Smooth muscle cell (in vitro differentiated cells): ENCODE results near the gene LCE2B. TPM values are rescaled to one million over a fixed set of nuclear protein-coding genes. Genes with fewer than 3 reads are reported as not detected.
"Not testable (repeated sequence)": the region's sequence is repeated elsewhere in the genome, so short reads cannot be mapped to it uniquely, and the experiment has no call there.

ENCODE experiments used
- DNase-seq: peaks from one replicate; lab custom pipeline; 2025; ENCODE audit not compliant: unreplicated experiment; lab: John Stamatoyannopoulos, UW
- H2AFZ ChIP-seq: fragments of 200-600 bp; sonication (generic); 2 replicates; pipeline ENCODE4 v1.6.0; 2016; ENCODE audit warnings: antibody characterized with exemption, low read depth, mild to moderate bottlenecking
- H3F3A ChIP-seq: fragments of 200-600 bp; sonication (generic); 2 replicates; pipeline ENCODE4 v1.6.0; 2017; ENCODE audit warnings: antibody characterized with exemption, low read depth
- H3K27ac ChIP-seq: fragments of 200-600 bp; sonication (generic); 2 replicates; pipeline ENCODE4 v1.5.1; 2016; ENCODE audit warnings: low read depth, mild to moderate bottlenecking
- H3K27me3 ChIP-seq: fragments of 200-600 bp; sonication (generic); 2 replicates; pipeline ENCODE4 v1.6.1; 2016; ENCODE audit warnings: low read depth, mild to moderate bottlenecking
- H3K36me3 ChIP-seq: fragments of 200-600 bp; sonication (generic); 2 replicates; pipeline ENCODE4 v1.5.1; 2016; ENCODE audit warnings: low read depth
- H3K4me1 ChIP-seq: fragments of 200-600 bp; sonication (generic); 2 replicates; pipeline ENCODE4 v1.5.1; 2016; ENCODE audit warnings: low read depth
- H3K4me2 ChIP-seq: fragments of 200-600 bp; sonication (generic); 2 replicates; pipeline ENCODE4 v1.6.0; 2016; ENCODE audit warnings: mild to moderate bottlenecking
- H3K4me3 ChIP-seq: fragments of 200-600 bp; sonication (generic); 2 replicates; pipeline ENCODE4 v1.5.1; 2016; ENCODE audit warnings: mild to moderate bottlenecking
- H3K79me2 ChIP-seq: fragments of 200-600 bp; sonication (generic); 2 replicates; pipeline ENCODE4 v1.6.0; 2016; ENCODE audit warnings: low read depth, mild to moderate bottlenecking
- H3K9ac ChIP-seq: fragments of 200-600 bp; sonication (generic); 2 replicates; pipeline ENCODE4 v1.6.0; 2016; ENCODE audit warnings: low read depth
- H3K9me3 ChIP-seq: fragments of 200-600 bp; sonication (generic); replicated peaks from 2 replicates; pipeline ENCODE4 v1.5.1; 2016; ENCODE audit warnings: low read depth
- H4K20me1 ChIP-seq: fragments of 200-600 bp; sonication (generic); 2 replicates; pipeline ENCODE4 v1.6.0; 2016; ENCODE audit warnings: low read depth
- CTCF ChIP-seq: fragments of 200-600 bp; sonication (generic); IDR thresholded peaks from 2 replicates; pipeline ENCODE4 v1.5.1; 2017; ENCODE audit warnings: borderline replicate concordance, mild to moderate bottlenecking, antibody characterized with exemption; ENCODE audit not compliant: insufficient read depth, poor library complexity, severe bottlenecking
- WGBS: methylation state at CpG from one replicate; pipeline ENCODE4 v1.1.7; 2016; ENCODE audit warnings: low lambda C conversion rate; 5-methylcytosine and 5-hydroxymethylcytosine counted together
- polyA plus RNA-seq: library from polyadenylated mRNA; unstranded; fragments of >200 nt; fragmentation: Nextera tagmentation; extraction: Ambion mirVana; gene quantifications from 2 replicates; pipeline ENCODE4 v1.2.1, GENCODE V29; 2016
- total RNA-seq: library from RNA; depleted of rRNA; stranded (reverse); fragments of >200 nt; gene quantifications from 2 replicates; pipeline ENCODE4 v1.2.3, GENCODE V29; 2014

The LCE2B gene
- total RNA-seq (not detected in 2 replicates), polyA plus RNA-seq (not detected in 2 replicates)

DNA sequence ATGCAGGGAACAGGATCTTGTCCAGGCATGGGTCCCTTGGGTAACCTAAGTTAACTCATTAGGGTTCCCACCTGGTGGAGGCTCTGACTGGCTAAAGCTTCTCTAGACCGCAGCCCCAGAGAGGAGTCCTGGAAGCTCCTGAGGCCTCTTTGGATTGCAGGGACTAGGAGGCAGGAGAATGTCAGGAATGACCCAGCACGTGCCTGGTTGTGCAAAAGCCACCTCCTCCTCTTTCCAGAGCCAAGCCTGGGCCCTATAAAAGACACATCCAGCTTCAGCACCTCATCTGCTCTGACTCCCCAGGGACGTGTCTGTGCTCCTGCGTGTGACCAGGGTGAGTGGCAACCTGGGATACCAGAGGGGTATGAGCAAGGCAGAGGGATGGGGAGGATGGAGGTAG, at the start of gene LCE2B:
LCE2B (plus strand) TSS at position 301 of the 400 bp plus-strand sequence. CDS start 721 bp downstream, outside the sequence.
- not testable (repeated sequence) for H3K4me3 ChIP-seq, H3K79me2 ChIP-seq, H4K20me1 ChIP-seq, H2AFZ ChIP-seq, H3K4me1 ChIP-seq, H3K9me3 ChIP-seq, H3K27me3 ChIP-seq, H3K36me3 ChIP-seq, H3K27ac ChIP-seq, H3F3A ChIP-seq, H3K9ac ChIP-seq, DNase-seq, H3K4me2 ChIP-seq
- WGBS = 59% methylated on average over 4 of the region's 4 CpGs

DNA sequence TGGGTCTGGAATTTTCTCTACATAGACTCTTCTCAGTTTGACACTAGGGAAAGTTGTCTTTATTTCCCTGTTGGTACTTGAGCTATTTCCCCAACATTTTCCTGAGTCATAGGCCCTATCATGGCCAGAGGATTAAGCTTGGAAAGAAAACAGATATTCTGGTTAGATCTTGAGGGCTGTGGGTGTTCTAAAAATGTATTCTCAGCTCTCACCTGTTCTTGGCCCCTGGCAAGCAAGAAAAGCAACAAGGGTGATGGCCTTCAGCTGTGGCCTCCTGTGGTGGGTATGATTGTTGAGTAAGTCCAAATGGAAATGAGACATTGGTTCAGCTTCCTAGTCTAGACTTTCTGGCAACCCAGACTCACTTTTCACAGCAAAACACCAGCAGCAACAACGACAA, 45.6 kb upstream of the LCE2B start:
- Histone ChIP-seq H3K36me3 (no peaks in the 10 kb centered on the region), H3K4me3 (no peak overlapping the region), H3K9ac (no peak overlapping the region), H2AFZ (no peak overlapping the region), H3F3A (no peaks in the 10 kb centered on the region), H4K20me1 (no peaks in the 10 kb centered on the region), H3K27ac (no peak overlapping the region), H3K27me3 (no peaks in the 10 kb centered on the region), H3K4me1 (no peaks in the 10 kb centered on the region), H3K79me2 (no peaks in the 10 kb centered on the region), H3K9me3 (no peaks in the 10 kb centered on the region), H3K4me2 (no peak overlapping the region)
- WGBS = 38% methylated on average over 1 of the region's 1 CpG
- DNase-seq = no peak
- TF ChIP-seq CTCF = no peak

DNA sequence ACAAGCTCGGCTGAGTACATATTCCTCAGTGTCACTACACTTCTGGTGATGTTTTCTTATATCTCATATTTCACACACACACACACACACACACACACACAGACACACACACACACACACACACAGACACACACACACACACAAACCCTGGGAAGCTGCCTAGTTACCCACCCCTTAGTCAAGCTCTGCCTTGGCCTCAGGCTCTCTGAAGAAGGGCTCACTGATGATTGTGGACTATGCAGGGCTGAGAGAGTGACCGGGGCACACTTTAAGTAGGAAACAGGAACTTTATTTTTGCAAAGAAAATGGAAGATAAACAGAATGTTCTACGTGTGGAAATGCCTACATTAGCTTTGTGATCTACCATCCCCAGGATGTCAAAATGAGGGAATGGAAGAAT, 42.0 kb upstream of the LCE2B start:
- Histone ChIP-seq H3K27me3 (no peaks in the 10 kb centered on the region), H3K79me2 (no peaks in the 10 kb centered on the region), H3K36me3 (no peaks in the 10 kb centered on the region), H3K9me3 (peaks cover under 1% of the 10 kb centered on the region), H3F3A (no peaks in the 10 kb centered on the region), H2AFZ (no peak overlapping the region), H3K4me3 (no peak overlapping the region), H3K27ac (no peak overlapping the region), H4K20me1 (no peaks in the 10 kb centered on the region), H3K4me2 (no peak overlapping the region), H3K4me1 (no peaks in the 10 kb centered on the region), H3K9ac (no peak overlapping the region)
- no peak for TF ChIP-seq CTCF
- WGBS = 57% methylated on average over 3 of the region's 3 CpGs
- DNase-seq = no peak

- no peak overlapping the region for H3K4me2 ChIP-seq
- no peaks in the 10 kb centered on the region for H3K36me3 ChIP-seq
- H3K9me3 ChIP-seq = peaks cover 9% of the 10 kb centered on the region
- no peaks in the 10 kb centered on the region for H3K79me2 ChIP-seq
- no peak overlapping the region for H3K27ac ChIP-seq
- no peak overlapping the region for H3K9ac ChIP-seq
- no peak for TF ChIP-seq CTCF
- H3K27me3 ChIP-seq = no peaks in the 10 kb centered on the region
- H2AFZ ChIP-seq = no peak overlapping the region
- no peaks in the 10 kb centered on the region for H3F3A ChIP-seq
- H4K20me1 ChIP-seq = no peaks in the 10 kb centered on the region
- DNase-seq = no peak
- no peaks in the 10 kb centered on the region for H3K4me1 ChIP-seq
- no peak overlapping the region for H3K4me3 ChIP-seq
- 61% methylated on average over 3 of the region's 3 CpGs for WGBS
Observed at GRCh38 chr1:152645146-152645545, 40.8 kb upstream of the LCE2B start.
